NCI-H774 (cell line): ENCODE results near the gene COL8A2.

ENCODE experiments used
- DNase-seq: peaks from one replicate; lab custom pipeline; 2025; lab: John Stamatoyannopoulos, UW

Gene COL8A2

DNA sequence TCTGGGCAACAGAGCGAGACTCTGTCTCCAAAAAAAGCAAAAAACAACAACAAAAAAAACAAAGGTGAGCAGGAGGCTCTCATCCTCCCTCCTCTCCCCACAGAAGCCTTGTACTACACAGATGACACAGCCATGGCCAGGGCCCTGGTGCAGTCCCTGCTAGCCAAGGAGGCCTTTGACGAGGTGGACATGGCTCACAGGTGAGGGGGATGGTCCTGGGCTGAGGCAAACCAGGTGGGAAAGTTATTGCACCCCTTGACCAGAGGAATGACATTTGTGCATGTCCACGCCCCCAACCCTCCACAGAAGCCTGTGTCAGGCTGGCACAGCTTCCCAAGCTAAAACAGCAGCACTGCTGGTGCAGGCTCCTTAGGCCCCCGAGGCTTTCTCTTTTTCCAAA is 33.9 kb downstream of the COL8A2 start:
- DNase-seq: no peak

DNA sequence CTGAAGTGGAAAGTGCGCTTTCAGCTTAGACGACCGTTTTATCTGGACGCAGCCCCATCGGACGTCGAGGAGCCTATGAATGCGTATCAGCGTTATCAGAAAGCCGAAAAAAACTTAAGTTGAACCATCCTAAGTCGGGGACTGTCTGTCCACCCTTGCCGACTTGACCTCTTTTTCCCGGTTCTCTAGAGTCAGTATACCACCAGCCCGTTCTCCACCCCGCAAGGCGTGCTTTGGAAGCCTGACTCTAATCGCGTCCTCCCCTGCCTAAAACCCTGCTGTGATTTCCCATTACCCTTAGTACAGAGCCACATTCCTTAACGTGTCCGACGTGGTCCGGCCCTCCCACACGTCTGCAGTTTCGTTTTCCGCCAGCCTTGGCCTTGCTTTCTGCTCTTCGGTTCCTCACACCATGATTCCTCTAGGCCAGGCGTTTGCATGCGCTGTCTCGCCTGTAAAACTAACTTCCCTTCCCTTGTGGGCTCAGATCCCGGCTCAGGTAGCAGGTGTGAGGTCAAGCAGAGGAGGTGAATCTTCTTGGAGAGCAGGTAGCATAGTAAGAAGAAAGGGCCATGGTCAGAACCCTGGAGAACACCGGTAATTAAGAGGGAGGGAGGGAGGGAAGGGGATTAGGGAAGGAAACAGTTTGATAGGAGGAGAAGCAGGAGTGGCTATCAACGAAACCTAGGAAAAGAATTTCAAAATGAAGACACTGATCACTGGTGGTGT is 35.5 kb downstream of the COL8A2 start:
- DNase-seq: no peak

DNA sequence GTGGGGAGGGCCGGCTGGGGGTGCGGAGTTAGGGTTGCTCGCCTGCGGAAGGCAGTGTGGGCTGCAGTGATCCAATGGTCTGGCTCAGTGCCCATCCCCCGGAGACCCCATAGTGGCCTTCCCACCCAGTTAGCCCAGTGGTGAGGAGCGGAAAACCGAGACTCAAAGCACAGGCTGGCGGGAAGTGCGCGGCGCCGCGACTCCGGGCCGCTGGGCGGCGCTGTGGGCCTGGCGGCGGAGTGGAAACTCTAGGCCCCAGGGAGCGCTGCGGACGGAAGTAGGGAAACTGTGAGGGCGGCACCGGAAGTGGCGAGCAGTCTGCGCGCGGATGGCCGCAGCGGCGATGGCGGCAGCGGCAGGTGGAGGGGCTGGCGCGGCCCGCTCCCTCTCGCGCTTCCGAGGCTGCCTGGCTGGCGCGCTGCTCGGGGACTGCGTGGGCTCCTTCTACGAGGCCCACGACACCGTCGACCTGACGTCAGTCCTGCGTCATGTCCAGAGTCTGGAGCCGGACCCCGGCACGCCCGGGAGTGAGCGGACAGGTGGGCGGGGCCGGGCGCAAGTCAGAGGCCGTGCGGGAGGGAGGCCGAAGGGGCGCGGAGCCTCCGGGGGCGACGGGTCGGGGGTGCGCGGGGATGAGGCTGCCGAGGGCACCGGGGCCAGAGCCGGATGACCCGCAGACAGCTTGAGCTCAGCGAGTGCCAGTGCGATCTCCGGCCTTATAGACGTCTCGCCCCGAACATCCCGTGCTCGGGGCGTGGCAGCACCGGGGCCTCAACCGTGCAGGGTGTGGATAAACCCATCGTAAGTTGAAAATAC is 36.2 kb downstream of the COL8A2 start, which contains the start of gene ADPRS:
TSS of gene ADPRS (plus strand) at position 316 of the 816 bp plus-strand sequence. CDS start at position 329, 13 bp downstream.
- DNase-seq: peak; percentile 97

DNA sequence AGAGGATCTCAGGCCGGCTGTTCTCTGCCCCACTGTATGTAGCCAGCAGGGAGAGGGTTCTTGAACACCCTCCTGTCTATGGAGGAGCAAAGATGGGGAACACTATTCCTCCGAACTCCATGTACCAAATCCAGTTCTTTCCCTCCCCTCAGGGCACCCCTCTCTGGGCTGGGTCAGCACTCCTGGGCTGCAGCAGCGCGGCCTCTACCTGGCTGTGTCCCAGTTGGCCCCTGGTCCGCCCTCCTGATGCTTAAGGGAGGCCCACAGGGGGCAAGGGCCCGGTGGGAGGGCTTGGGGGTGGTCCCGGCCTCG is 36.8 kb downstream of the COL8A2 start:
- no peak for DNase-seq

DNA sequence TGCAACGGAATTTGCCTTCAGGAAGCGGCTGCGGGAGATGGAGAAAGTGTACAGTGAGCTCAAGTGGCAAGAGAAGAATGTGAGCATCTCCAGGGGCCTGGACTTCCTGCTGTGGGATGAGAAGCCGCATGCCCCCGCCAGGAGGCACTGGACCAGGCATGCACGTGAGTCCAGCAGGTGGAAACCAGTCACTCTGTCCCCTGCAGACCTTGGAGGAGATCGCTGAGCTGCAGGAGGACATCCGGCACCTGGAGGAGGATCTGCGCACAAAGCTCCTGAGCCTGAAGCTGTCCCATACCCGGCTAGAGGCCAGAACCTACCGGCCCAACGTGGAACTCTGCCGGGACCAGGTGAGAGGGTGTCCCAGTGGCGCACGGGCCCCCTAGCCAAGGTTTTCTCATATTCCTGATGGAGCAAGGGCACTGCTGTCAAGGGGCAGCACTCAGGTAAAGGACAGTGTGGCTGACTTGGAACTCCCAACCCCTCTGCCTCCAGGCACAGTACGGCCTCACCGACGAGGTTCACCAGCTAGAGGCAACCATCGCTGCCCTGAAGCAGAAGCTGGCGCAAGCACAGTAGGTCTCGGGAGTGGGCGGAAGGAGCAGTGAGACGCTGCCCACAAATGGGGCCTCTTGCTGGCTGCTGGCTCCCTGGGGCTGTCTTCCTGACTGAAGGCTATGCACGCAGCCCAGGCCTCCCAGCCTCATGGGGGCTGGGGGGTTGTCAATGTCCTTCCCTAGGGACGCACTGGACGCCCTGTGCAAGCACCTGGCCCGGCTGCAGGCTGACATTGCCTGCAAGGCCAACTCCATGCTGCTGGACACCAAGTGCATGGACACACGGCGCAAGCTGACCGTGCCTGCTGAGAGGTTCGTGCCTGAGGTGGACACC is 37.5 kb downstream of the COL8A2 start:
- no peak for DNase-seq

DNA sequence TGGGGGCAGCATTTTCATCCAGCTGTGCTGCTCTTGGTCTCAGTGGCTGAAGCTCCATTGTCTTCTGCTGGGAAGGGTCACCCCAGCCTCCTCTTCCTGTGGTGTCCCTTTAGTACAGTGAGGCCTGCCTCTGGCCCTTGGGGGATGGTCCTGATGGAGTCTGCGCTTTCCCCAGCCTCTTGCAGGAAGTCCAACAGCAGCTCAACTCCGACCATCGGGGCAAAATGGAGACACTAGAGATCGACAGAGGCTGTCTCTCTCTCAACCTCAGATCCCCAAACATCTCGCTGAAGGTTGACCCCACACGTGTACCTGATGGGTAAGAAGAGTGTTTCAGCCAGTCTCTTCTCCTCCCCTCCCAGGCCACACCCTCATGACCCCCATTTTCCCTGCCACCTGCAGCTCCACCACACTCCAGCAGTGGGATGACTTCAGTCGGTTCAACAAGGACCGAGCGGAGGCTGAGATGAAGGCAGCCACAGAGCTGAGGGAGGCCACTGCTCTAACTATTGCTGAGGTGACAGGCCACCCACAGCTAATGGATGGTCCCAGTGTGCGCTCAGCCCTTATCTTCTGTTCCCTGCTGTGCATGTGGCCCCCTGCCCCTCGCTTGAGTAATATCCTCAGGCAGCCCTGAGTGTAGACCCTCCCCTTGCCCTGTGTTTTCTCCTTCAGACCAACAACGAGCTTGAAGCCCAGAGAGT is 38.3 kb downstream of the COL8A2 start:
- DNase-seq: no peak

DNA sequence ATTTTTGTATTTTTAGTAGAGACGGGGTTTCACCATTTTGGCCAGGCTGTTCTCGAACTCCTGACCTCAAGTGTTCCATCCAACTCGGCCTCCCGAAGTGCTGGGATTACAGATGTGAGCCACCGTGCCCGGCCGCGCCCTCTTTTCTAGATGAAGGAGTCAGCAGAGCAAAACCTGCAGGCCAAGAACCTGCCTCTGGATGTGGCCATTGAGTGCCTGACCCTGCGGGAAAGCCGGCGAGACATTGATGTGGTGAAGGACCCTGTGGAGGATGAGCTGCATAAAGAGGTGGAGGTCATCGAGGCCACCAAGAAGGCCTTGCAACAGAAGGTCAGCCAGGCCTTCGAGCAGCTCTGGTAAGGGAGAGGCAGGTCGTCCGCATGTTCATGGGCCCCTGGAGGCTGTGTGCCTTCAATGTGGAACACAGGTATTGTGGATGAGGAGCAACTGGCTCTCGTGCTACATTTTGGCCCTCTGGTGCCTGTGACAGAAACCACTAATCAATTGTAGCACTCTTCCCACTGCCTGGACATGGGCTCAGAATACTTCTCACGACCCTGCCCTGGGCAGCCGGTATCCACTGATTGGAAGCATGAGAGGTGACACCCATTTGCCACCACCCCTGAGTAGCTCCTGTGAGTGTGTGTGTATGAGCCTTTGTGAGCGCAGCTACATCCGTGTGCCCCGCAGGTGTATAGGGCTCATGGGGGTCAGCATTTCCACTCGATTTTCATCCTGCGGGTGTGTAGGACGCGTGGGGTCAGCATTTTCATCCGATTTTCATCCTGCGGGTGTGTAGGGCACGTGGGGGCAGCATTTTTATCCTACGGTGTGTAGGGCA is 39.1 kb downstream of the COL8A2 start:
- no peak for DNase-seq

DNA sequence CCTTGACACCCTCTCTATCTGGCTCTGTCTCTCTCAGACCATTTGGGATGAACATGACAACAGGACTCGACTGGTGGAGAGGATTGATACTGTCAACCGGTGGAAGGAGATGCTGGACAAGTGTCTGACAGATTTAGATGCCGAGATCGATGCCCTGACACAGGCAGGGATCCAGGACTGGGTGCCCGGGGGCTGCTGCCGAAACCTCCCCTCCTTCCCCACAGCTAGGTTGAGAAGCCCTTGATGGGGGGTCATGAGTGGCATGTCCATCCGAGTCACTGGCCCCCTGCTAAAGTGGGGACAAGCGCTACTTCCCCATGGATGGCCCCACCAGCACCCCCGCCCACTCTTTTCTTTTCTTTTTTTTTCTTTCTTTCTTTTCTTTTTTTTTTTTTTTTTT is 39.9 kb downstream of the COL8A2 start:
- DNase-seq: no peak

DNA sequence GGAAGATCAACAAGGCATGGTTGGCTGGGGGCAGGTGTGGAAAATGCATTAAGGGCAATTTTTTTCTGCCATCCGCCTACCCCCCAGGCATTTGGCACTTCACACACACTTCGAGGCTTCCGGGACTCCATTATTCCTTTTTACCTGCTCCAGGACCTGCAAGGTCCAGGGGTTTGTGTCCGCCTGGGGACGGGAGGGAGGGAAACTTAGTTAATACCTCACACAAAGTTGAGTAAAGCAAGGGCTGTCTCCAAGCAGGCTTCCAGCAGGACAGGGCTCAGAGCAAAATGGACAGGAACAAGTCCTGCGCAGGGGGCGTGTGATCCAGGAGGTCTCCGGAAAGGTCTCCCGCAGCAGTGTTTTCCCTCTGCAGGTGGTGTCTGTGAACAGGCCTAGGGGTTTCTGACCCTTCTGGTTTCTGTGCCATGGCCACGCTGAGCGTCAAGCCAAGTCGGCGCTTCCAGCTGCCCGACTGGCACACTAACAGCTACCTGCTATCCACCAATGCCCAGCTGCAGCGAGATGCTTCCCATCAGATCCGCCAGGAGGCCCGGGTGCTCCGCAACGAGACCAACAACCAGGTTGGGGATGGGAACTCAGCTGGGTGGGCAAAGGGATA is 40.4 kb downstream of the COL8A2 start:
- peak; percentile 62 for DNase-seq

DNA sequence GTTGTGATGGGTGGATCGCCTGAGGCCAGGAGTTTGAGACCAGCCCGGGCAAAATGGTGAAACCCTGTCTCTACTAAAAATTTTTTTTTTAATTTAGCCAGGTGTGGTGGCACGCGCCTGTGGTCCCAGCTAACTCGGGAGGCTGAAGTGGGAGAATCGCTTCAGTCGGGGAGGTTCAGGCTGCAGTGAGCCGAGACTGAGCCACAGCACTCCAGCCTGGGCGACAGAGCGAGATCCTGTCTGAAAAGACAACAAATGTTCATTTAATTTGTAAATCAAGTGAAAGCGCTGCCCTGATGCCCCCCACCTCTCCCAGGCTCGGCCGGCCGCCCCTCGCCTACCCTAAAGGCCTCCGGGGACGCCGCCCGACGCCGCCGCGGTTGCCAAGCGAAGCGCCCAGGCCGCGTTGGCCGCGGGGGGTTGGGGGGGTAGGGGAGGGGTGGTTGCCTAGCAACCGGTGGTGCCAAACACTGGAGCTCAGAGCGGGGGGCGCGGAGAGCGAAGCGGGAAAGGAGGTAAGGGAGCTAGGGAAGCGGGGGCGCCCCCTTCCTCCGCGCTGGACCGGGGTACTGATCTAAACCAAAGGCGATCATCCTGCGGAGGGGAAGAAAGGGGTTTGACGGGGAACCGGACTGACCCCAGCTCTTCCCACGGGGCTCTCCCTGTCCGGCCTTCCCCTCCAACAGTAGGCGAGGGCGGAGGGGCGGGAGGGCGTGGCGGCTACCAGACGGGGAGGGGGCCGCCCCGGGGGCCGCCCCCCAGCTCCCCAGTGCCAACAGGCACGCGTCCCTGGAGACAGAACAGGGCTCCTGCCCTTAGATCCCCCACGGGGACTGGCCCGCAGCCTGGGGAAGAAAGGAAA is 41.2 kb downstream of the COL8A2 start, which contains the start of gene TEKT2:
TSS of gene TEKT2 (plus strand) at position 460 of the 862 bp plus-strand sequence. CDS start 828 bp downstream, outside the sequence.
- DNase-seq: peak; percentile 87

DNA sequence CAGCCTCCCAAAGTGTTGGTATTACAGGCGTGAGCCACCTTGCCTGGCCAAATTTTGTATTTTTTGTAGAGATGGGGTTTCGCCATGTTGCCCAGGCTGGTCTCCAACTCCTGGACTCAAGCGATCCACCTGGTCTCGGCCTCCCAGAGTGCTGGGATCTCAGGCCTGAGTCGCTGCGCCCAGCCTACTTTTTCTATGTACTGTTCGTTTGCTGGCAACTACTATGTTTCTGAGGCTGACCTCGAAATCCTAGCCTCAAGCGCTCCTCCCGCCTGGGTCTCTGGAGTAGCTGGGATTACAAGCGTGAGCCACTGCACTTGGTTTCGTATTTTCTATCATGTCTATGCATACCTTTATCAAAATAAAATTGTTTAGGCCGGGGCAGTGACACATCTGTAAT is 41.8 kb downstream of the COL8A2 start:
- no peak for DNase-seq

DNA sequence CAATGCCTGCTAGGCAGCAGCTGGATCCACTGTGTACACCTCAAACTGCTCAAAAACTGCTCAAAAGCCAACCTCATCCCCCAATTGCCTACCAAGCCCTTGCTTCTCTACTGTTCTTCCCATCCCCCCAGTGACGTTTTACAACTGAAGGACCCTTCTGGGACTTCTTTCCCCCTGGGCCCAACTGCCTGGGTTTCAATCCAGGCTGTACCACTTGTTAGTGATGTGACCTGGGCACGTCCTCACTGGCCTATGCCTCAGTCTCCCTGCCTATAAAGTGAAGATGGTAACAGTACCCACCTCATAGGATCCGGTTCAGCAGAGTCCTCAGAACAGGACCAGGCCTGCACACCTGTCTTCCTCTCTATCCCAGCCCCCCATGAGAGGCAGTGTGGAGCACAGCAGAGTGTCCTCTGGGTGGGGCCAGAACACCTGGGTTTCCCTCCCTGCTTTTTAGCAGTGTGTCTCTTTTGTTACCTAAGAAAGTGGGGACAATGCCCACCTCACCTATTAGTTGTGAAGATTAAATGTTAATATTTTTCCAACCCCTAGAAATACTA is 43.0 kb downstream of the COL8A2 start:
- DNase-seq: no peak

DNA sequence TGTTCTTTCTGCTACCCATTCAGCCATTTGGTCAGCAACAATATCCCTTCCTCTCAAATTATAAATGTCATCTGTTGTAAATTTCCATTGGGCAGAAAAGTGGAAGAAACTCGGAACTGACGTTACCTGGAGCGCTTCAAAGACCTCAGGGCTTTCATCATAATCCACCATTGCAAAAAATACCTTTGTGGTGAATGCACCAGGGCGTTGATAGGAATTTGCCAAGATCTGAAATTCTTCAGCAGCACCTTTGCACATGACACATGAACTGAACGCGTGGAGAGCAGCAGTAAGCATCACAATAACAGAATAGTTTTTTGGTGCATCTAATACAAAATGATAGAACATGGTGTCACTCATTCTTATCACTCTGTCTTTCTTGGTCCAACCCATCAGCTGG is 44.2 kb downstream of the COL8A2 start:
- no peak for DNase-seq

DNA sequence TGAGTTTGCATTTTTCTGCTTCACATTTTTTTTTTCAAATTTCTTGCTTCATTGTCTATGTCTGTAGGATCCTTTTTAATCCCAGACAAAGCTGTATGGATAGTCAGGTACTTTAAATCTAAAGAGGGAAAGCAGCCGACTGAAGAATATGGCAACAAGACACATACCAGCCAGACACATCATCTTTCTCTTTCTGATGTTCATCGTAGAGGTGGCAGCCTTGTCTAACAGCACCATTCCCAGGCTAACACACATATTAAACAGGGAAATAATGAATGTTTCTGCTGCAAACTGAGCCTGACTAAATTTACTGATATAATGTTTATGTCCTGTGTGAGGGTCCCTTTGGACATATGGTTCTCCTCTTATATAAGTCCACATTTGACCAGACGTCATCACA is 44.8 kb downstream of the COL8A2 start:
- DNase-seq: no peak

DNA sequence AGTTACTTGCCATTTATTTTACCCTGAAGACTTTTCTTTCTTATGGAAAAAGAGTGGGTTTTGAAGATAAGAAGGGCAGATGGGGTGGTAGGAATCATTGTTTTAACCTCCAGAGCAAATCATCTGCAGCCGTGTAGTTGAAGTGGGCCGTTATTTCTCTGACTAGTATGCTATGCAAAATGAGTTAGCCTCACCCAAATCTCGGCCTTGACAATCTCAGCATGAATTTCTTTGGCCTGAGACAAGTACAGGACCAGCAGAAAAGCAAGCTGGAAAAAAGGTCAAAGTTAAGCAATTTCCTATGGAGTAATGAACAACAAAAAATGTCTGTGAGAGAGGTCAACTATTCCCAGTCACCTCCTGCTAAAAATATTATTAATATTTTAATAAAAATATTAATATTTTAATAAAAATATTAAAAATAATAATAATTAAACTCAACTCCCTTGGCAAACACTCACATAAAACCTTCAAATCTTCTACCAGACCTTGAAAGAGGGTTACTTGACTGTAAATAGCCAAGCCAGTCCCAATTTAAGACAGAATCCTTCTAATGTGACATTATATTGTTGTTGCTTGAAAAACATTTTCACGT is 47.9 kb downstream of the COL8A2 start:
- no peak for DNase-seq

DNA sequence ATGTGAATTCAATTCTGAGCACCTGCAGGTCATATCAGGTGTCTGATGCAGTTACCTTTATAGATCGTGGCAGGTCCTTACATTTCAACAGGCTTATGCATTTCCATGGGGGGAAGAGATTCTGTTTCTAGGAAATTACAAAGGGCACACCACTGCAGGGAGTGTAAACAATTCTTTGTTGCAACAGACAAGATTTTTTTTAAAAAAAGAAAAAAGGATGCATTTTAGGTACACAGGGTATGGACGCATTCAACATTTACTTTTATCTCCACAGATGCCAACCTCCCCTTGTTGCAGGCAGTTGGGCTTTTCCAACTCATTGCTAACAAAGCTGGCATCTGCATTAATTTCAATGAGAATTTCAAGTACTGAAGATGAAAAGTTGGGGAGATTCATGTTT is 54.7 kb downstream of the COL8A2 start:
- no peak for DNase-seq

DNA sequence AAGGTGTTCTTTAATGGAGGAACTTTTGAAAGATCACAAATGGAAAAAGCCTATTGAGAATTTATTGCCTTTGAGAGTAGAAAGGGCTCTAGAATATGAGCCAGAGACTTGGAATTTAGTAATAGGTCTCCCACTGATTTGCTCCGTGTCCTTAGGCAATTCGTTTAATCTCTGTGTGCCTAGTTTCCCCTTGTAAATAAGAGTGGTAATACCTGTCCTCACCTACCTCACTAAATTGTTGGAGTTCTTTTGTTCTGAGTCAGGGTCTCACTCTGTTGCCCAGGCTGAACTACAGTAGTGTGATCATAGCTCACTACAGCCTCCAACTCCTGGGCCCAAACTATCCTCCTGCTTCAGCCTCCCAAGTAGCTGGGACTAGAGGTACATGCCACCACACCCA is 56.2 kb downstream of the COL8A2 start:
- DNase-seq: no peak

DNA sequence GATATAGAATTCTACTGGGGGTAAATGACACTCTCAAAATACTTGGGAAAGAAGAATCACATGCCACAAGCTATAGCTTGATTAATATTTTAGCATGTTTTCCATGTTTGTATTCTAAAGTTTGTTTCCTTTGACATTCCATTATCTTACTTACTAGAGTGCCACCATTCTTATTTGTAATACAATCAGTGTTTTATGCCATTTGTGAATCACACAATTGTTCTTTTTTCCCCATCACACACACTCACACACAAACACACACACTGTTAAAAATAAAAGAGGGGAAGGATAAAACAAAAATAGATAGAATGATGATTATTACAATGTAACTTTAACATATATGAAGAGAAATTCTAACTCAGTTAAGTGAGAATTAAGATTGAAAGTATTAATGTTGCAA is 57.2 kb downstream of the COL8A2 start:
- no peak for DNase-seq

DNA sequence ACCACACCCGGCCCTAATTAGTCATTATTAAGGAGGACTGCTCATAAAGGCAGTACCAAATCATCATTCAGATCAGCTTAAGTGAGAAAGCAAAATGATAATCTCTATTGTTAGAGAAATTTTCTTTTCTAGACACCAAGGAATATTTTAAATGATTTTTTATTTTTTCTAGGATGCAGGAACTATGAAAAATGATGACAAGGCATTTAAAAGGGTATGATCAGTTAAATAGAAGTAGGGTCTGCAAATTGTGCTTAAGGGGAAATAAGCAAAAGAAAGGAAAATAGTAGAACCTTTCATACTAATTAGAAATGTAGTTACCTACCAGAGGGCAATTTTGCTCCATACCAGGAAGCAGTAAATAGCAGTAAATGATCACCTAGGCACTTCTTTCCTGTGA is 62.7 kb downstream of the COL8A2 start:
- DNase-seq: no peak
